GM12864 (cell line): ENCODE measurements around the gene TMEM232.

Experiments used
- DNase-seq: peaks from one replicate; pipeline ENCODE4 v3.0.0-alpha.2; 2011; ENCODE audit warnings: low read depth
- H3K4me3 ChIP-seq: 2 replicates; pipeline ENCODE4 v1.5.1; 2011; ENCODE audit warnings: mild to moderate bottlenecking, low read depth, low read length, control low read depth
- CTCF ChIP-seq: IDR thresholded peaks from 2 replicates; pipeline ENCODE4 v1.5.1; 2011; ENCODE audit warnings: low read depth, mild to moderate bottlenecking, moderate library complexity, low read length, control low read depth, inconsistent platforms; ENCODE audit errors: missing control alignments

TMEM232 gene

GRCh38 chr5:110398951-110399350 is 327.5 kb downstream of the TMEM232 start:
- TF ChIP-seq CTCF, result no peak
- no peak overlapping the region for H3K4me3 ChIP-seq
- no peak for DNase-seq

GRCh38 chr5:110397281-110397680 is 329.2 kb downstream of the TMEM232 start:
- DNase-seq, result no peak
- H3K4me3 ChIP-seq, result no peak overlapping the region
- no peak for TF ChIP-seq CTCF

GRCh38 chr5:110386782-110387181 is 339.7 kb downstream of the TMEM232 start:
- H3K4me3 ChIP-seq, result no peak overlapping the region
- no peak for DNase-seq
- no peak for TF ChIP-seq CTCF

- no peak overlapping the region for H3K4me3 ChIP-seq
- no peak for DNase-seq
- no peak for TF ChIP-seq CTCF
Observed at GRCh38 chr5:110383231-110383630, 343.2 kb downstream of the TMEM232 start.

GRCh38 chr5:110377943-110378342 is 348.5 kb downstream of the TMEM232 start:
- H3K4me3 ChIP-seq, result no peak overlapping the region
- no peak for TF ChIP-seq CTCF
- no peak for DNase-seq

GRCh38 chr5:110377361-110377760 is 349.1 kb downstream of the TMEM232 start:
- TF ChIP-seq CTCF, result no peak
- no peak for DNase-seq
- H3K4me3 ChIP-seq, result no peak overlapping the region

- no peak overlapping the region for H3K4me3 ChIP-seq
- no peak for TF ChIP-seq CTCF
- DNase-seq, result no peak
Observed at GRCh38 chr5:110376281-110376951, 350.1 kb downstream of the TMEM232 start.
